ENCODE measurements around the gene BCAS3.
"Not testable (repeated sequence)": the region's sequence is repeated elsewhere in the genome, so short reads cannot be mapped to it uniquely, and the experiment has no call there.

BCAS3 gene

DNA sequence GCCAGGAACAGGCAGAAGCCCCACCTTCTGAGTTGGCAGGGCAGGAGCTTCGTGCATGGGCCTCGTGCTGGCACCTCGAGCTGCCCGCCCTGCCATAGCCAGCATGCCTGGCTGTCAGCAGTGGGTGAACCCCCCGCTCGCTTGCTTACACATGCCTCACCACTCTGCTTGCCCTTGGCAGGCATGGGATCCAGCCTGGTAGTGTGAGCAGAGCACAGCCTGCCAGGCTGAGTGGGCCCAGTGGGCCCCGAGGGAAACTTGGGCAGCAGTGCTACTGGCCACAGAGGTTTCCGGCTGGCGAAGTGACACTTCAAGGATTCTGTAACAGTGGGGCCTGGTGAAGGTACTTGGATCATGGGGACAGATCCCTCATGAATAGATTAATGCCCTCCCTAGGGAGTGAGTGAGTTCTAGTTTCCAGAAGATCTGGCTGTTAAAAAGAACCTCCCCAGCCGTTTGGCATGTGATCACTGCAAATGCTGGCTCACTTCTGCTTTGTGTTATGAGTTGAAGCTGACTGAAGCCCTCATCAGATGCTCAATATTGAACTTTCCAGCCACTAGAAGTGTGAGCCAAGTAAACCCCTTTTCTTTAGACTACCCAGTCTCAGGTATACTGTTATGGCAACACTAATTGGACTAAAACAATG is 114.7 kb downstream of the BCAS3 start:
- TF ChIP-seq, protein P1, sequence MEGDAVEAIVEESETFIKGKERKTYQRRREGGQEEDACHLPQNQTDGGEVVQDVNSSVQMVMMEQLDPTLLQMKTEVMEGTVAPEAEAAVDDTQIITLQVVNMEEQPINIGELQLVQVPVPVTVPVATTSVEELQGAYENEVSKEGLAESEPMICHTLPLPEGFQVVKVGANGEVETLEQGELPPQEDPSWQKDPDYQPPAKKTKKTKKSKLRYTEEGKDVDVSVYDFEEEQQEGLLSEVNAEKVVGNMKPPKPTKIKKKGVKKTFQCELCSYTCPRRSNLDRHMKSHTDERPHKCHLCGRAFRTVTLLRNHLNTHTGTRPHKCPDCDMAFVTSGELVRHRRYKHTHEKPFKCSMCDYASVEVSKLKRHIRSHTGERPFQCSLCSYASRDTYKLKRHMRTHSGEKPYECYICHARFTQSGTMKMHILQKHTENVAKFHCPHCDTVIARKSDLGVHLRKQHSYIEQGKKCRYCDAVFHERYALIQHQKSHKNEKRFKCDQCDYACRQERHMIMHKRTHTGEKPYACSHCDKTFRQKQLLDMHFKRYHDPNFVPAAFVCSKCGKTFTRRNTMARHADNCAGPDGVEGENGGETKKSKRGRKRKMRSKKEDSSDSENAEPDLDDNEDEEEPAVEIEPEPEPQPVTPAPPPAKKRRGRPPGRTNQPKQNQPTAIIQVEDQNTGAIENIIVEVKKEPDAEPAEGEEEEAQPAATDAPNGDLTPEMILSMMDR (IDR thresholded peaks at IDR 0.05; ENCODE audit: low read depth, low read length) = no peak
- H3K4me3 ChIP-seq (ENCODE audit: low read depth, low read length) = no peak overlapping the region
- no peaks in the 10 kb centered on the region for H3K27me3 ChIP-seq
- no peaks in the 10 kb centered on the region; the same call in 1 of the 2 replicates for H3K9me3 ChIP-seq
- DNase-seq = peak; percentile 21
- 0 out of 2 replicates have a peak, but pooled peaks cover 3% of the 10 kb centered on the region for H3K4me1 ChIP-seq
- no peaks in the 10 kb centered on the region for H3K36me3 ChIP-seq

DNA sequence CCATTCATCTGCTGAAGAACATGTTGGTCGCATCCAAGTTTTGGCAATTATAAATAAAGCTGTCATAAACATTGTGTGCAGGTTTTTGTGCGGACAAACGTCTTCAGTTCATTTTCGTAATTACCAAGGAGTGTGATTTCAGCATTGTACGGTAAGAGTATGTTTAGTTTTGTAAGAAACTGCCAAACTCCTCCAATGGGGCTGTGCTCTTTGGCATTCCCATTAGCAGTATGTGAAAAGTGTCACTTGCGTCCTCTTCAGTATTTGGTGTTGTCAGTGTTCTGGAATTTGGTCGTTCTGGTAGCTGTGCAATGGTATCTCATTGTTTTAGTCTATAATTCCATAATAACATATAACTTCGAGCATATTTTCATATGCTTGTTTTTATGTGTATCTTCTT is 120.9 kb downstream of the BCAS3 start:
- no peaks in the 10 kb centered on the region for H3K27me3 ChIP-seq
- DNase-seq = no peak
- no peak overlapping the region for H3K4me3 ChIP-seq (ENCODE audit: low read depth, low read length)
- H3K9me3 ChIP-seq = no peaks in the 10 kb centered on the region; the same call in 1 of the 2 replicates
- no peaks in the 10 kb centered on the region for H3K36me3 ChIP-seq
- TF ChIP-seq, protein P1 (IDR thresholded peaks at IDR 0.05; ENCODE audit: low read depth, low read length) = no peak
- H3K4me1 ChIP-seq = no peaks in the 10 kb centered on the region

DNA sequence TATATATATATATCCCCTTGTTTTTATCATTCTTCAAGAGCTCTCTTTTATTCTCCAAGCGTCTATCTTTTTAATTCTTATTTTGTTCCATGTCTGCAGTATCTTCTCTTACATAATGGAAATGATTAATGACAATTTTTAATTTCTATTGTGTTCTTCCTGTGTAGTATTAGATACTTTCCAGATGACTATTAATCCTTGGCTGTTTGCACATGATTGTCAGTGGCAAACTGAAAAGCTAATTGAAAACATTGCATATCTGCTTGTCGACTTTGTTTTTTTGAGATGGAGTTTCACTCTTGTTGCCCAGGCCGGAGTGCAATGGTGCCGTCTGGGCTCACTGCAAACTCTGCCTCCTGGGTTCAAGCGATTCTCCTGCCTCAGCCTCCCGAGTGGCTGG is 124.7 kb downstream of the BCAS3 start:
- H3K9me3 ChIP-seq = no peaks in the 10 kb centered on the region
- DNase-seq = no peak
- TF ChIP-seq, protein P1 (IDR thresholded peaks at IDR 0.05; ENCODE audit: low read depth, low read length) = no peak

DNA sequence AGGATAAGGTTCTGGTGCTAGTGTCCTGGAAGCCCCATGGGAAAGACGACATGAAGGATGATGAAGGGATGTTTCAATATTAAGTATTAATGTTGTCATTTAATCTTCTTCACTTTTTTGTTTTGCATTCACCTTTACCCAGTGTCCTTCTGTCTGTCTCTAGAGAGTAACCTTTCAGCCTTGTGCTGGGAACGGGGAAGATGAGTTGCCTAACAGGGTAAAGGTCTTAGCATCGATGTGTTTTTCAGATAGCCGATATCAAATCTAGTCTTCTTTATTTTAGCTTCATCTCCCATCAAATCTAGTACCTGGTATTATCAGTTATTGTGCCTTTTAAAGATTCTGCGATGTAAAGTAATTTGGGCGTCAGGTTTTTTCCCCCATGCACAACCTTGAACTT is 125.4 kb downstream of the BCAS3 start:
- TF ChIP-seq, protein P1 (IDR thresholded peaks at IDR 0.05; ENCODE audit: low read depth, low read length) = no peak
- Histone ChIP-seq H3K36me3 (no peaks in the 10 kb centered on the region), H3K9me3 (no peaks in the 10 kb centered on the region)

More for the DNA sequence above, 124.7 kb downstream of the BCAS3 start:
- Histone ChIP-seq H3K4me1 (no peaks in the 10 kb centered on the region), H3K27me3 (no peaks in the 10 kb centered on the region), H3K36me3 (no peaks in the 10 kb centered on the region), H3K4me3 (ENCODE audit: low read depth, low read length) (no peak overlapping the region)

DNA sequence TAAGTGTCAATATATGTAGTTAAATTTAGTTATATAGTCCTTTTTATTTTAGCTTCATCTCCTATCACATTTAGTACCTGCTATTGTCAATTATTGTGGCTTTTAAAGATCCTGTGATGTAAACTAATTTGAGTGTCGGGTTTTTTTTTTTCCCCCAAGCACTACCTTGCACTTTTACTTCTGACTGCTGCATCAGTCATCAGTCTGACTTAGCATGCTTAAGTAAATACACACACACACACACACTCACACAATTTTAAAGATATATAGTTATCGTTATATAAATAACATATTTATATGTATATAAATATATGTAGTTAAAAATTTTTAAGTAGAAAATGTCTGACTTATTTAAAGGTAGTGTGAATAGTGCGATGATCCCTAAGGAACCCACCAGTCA is 127.2 kb downstream of the BCAS3 start:
- TF ChIP-seq, protein P1 (IDR thresholded peaks at IDR 0.05; ENCODE audit: low read depth, low read length) = no peak
- no peaks in the 10 kb centered on the region for H3K27me3 ChIP-seq

More for the DNA sequence above, 125.4 kb downstream of the BCAS3 start:
- Histone ChIP-seq H3K27me3 (no peaks in the 10 kb centered on the region), H3K4me3 (ENCODE audit: low read depth, low read length) (no peak overlapping the region), H3K4me1 (no peaks in the 10 kb centered on the region)
- DNase-seq = no peak

DNA sequence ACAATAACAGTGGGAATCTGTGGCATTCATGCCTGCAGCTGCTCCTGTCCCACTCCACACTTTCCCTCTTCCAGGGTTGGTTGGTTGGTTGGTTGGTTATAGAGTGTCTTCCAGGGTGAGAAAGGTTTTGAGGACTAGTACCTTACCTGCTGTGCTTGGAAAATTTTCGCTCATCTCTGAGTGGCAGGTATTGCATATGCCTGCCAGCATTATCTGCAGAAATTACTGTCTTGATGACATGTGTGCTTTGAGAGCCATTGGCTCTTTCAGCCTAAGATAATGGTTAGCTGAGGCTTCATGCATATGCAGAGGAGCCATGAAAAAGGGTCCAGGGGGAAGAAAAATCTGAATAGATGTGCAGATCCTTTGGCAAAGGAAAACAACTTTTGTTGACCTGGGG is 131.8 kb downstream of the BCAS3 start:
- Histone ChIP-seq H3K4me3 (ENCODE audit: low read depth, low read length) (no peak overlapping the region), H3K27me3 (no peaks in the 10 kb centered on the region), H3K36me3 (no peaks in the 10 kb centered on the region), H3K4me1 (no peaks in the 10 kb centered on the region), H3K9me3 (no peaks in the 10 kb centered on the region)
- TF ChIP-seq, protein P1 (IDR thresholded peaks at IDR 0.05; ENCODE audit: low read depth, low read length) = no peak
- DNase-seq = no peak

More for the DNA sequence above, 127.2 kb downstream of the BCAS3 start:
- Histone ChIP-seq H3K4me3 (ENCODE audit: low read depth, low read length) (no peak overlapping the region), H3K4me1 (no peaks in the 10 kb centered on the region), H3K36me3 (no peaks in the 10 kb centered on the region), H3K9me3 (no peaks in the 10 kb centered on the region)
- no peak for DNase-seq

DNA sequence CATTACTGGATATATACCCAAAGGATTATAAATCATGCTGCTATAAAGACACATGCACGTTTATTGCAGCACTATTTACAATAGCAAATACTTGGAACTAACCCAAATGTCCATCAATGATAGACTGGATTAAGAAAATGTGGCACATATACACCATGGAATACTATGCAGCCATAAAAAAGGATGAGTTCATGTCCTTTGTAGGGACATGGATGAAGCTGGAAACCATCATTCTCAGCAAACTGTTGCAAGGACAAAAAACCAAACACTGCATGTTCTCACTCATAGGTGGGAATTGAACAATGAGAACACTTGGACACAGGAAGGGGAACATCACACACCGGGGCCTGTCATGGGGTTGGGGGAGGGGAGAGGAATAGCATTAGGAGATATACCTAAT is 137.3 kb downstream of the BCAS3 start:
- not testable (repeated sequence) for DNase-seq; H3K4me1 ChIP-seq; H3K9me3 ChIP-seq; H3K36me3 ChIP-seq; H3K4me3 ChIP-seq (ENCODE audit: low read depth, low read length); H3K27me3 ChIP-seq
